OCI-LY7 (cell line): ENCODE results near the gene ZNF536. TPM values are rescaled to one million over a fixed set of nuclear protein-coding genes. Genes with fewer than 3 reads are reported as not detected.

ENCODE experiments used
- BruUV-seq: library from RNA; stranded (reverse); fragments of 400-500 nt; replicated peaks from 2 replicates; lab custom pipeline; 2021; lab: Mats Ljungman, UMichigan
- CTCF ChIA-PET: fragments of 300-600 bp; sonication (Branson Sonifier 250); formaldehyde crosslinking; loops from one replicate; lab custom pipeline; 2022; ENCODE audit warnings: antibody characterized with exemption; ENCODE audit not compliant: unreplicated experiment; lab: Charles Lee
- POLR2A ChIA-PET: fragments of 300-600 bp; sonication (Branson Sonifier 250); formaldehyde crosslinking; loops from one replicate; lab custom pipeline; 2022; ENCODE audit warnings: antibody characterized with exemption; lab: Charles Lee
- DNase-seq: peaks from one replicate; pipeline ENCODE4 v3.0.0-alpha.2; 2015; ENCODE audit warnings: low spot score
- H2AFZ ChIP-seq: fragments of 200-600 bp; sonication (generic), shearing (Covaris generic); 2 replicates; pipeline ENCODE4 v1.6.1; 2014; ENCODE audit warnings: mild to moderate bottlenecking, antibody characterized with exemption, low read length, moderate library complexity
- H3K27ac ChIP-seq: fragments of 200-600 bp; sonication (generic); 2 replicates; pipeline ENCODE4 v1.5.1; 2014; ENCODE audit warnings: mixed run types, low read depth, mild to moderate bottlenecking, moderate library complexity, low read length, inconsistent platforms; ENCODE audit not compliant: poor library complexity, severe bottlenecking
- H3K36me3 ChIP-seq: fragments of 200-600 bp; sonication (generic); 2 replicates; pipeline ENCODE4 v1.6.1; 2014; ENCODE audit warnings: mild to moderate bottlenecking, antibody characterized with exemption, low read length, moderate library complexity, mixed read lengths; ENCODE audit not compliant: insufficient read depth
- H3K4me1 ChIP-seq: fragments of 200-600 bp; sonication (generic); 2 replicates; pipeline ENCODE4 v1.5.1; 2014; ENCODE audit warnings: mild to moderate bottlenecking, low read length; ENCODE audit not compliant: insufficient read depth, poor library complexity, severe bottlenecking
- H3K4me2 ChIP-seq: fragments of 200-600 bp; sonication (generic); 2 replicates; pipeline ENCODE4 v1.6.1; 2014; ENCODE audit warnings: mild to moderate bottlenecking, low read length
- H3K4me3 ChIP-seq: fragments of 200-600 bp; sonication (generic); 2 replicates; pipeline ENCODE4 v1.5.1; 2014; ENCODE audit warnings: mild to moderate bottlenecking, low read depth, low read length; ENCODE audit not compliant: poor library complexity, severe bottlenecking
- H3K79me2 ChIP-seq: fragments of 200-600 bp; sonication (generic); 2 replicates; pipeline ENCODE4 v1.6.1; 2016; ENCODE audit warnings: low read depth, mild to moderate bottlenecking, low read length, moderate library complexity, mixed read lengths; ENCODE audit not compliant: insufficient read depth
- H3K9me2 ChIP-seq: fragments of 200-600 bp; sonication (generic); 2 replicates; pipeline ENCODE4 v1.6.1; 2016; ENCODE audit warnings: mild to moderate bottlenecking, low read length, mixed read lengths; ENCODE audit not compliant: insufficient read depth
- H3K9me3 ChIP-seq: fragments of 200-600 bp; sonication (generic); 2 replicates; pipeline ENCODE4 v1.6.1; 2014; ENCODE audit warnings: mild to moderate bottlenecking, mixed run types, low read length, mixed read lengths
- H4K20me1 ChIP-seq: fragments of 200-600 bp; sonication (generic); 2 replicates; pipeline ENCODE4 v1.6.1; 2014; ENCODE audit warnings: mild to moderate bottlenecking, antibody characterized with exemption, low read length, moderate library complexity, mixed read lengths; ENCODE audit not compliant: insufficient read depth
- CTCF ChIP-seq: fragments of 200-600 bp; sonication (generic); conservative IDR thresholded peaks from 2 replicates; pipeline ENCODE4 v1.5.1; 2014; ENCODE audit warnings: mild to moderate bottlenecking, antibody characterized with exemption, low read length, moderate library complexity, mixed read lengths
- EZH2phosphoT487 ChIP-seq: fragments of 200-600 bp; sonication (generic); IDR thresholded peaks from 2 replicates; pipeline ENCODE4 v1.6.1; 2018; ENCODE audit warnings: low read depth, borderline replicate concordance, mild to moderate bottlenecking, mixed run types, antibody characterized with exemption, low read length, moderate library complexity, mixed read lengths
- intact Hi-C: fragments of 100-400 bp; cut with micrococcal nuclease; formaldehyde crosslinking; loops from one replicate; pipeline ENCODE4 v1.10.0; 2022; ENCODE audit not compliant: unreplicated experiment
- total RNA-seq, 2 experiments: library from RNA; depleted of rRNA in 1 of 2; stranded (reverse); fragments of >200 nt in 1 of 2; shearing (Covaris generic) in 1 of 2; gene quantifications; 2 replicates each; pipeline ENCODE4 v1.2.3, GENCODE V29; 2014 to 2022

Gene ZNF536
- total RNA-seq, 2 experiments from 2014 or later = 0.06 to 0.30 TPM

- TF ChIP-seq EZH2phosphoT487 (no peak), CTCF (no peak)
- CTCF ChIA-PET = no interaction called here
- Histone ChIP-seq H4K20me1 (no peaks in the 10 kb centered on the region), H3K4me3 (no peak overlapping the region), H3K4me1 (no peaks in the 10 kb centered on the region), H3K9me3 (no peaks in the 10 kb centered on the region), H3K36me3 (no peaks in the 10 kb centered on the region), H3K27ac (no peak overlapping the region), H2AFZ (no peak overlapping the region), H3K4me2 (no peak overlapping the region), H3K9me2 (no peaks in the 10 kb centered on the region), H3K79me2 (no peaks in the 10 kb centered on the region)
- BruUV-seq = no TSS peak
- no peak for DNase-seq
- intact Hi-C loops = no loop called here
- POLR2A ChIA-PET = no interaction called here
These were observed 104.8 kb downstream of the ZNF536 start for GRCh38 chr19:30476997-30477396.

DNA sequence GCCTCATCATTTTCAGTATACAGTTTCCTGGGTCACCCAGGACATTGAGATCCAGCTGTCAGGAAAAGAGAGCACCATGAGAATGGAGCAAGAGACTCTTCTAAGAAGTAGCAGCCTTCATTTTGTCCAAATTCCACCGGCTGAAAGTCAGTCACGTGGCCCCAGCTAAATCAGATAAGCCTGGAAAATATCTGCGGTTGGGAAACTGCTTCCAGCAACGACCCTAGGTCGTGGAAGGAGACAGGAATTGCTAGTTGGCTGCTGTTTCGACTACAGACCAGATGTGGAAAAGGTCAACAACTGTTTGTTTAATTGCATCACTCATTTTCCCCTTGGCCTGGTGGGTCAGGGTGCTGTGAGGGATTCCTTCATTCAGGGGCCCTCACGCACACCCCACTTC lies 107.0 kb downstream of the ZNF536 start:
- no peaks in the 10 kb centered on the region for H3K79me2 ChIP-seq
- no peaks in the 10 kb centered on the region for H3K36me3 ChIP-seq
- no peaks in the 10 kb centered on the region for H3K9me2 ChIP-seq
- no peak for DNase-seq
- no peak overlapping the region for H3K4me3 ChIP-seq
- ChIA-PET POLR2A (no interaction called here), CTCF (no interaction called here)
- TF ChIP-seq EZH2phosphoT487 (no peak), CTCF (no peak)
- no peaks in the 10 kb centered on the region for H3K4me1 ChIP-seq
- H3K9me3 ChIP-seq = no peaks in the 10 kb centered on the region
- BruUV-seq = no TSS peak
- H4K20me1 ChIP-seq = no peaks in the 10 kb centered on the region
- H3K27ac ChIP-seq = no peak overlapping the region
- H2AFZ ChIP-seq = no peak overlapping the region
- H3K4me2 ChIP-seq = no peak overlapping the region
- intact Hi-C loops = no loop called here

- H3K9me3 ChIP-seq = no peaks in the 10 kb centered on the region
- H2AFZ ChIP-seq = no peak overlapping the region
- no peak for DNase-seq
- POLR2A ChIA-PET = no interaction called here
- H3K4me1 ChIP-seq = no peaks in the 10 kb centered on the region
- no TSS peak for BruUV-seq
- no peaks in the 10 kb centered on the region for H3K9me2 ChIP-seq
- CTCF ChIA-PET = no interaction called here
- H3K4me2 ChIP-seq = no peak overlapping the region
- no peak overlapping the region for H3K27ac ChIP-seq
- no peak overlapping the region for H3K4me3 ChIP-seq
- TF ChIP-seq EZH2phosphoT487 (no peak), CTCF (no peak)
- intact Hi-C loops = no loop called here
- no peaks in the 10 kb centered on the region for H4K20me1 ChIP-seq
- no peaks in the 10 kb centered on the region for H3K36me3 ChIP-seq
- H3K79me2 ChIP-seq = no peaks in the 10 kb centered on the region
These were observed 107.9 kb downstream of the ZNF536 start for GRCh38 chr19:30480097-30480496.
